Ovary (tissue), 9 donors: ENCODE data around the gene CCDC91. TPM values are rescaled to one million over a fixed set of nuclear protein-coding genes. Genes with fewer than 3 reads are reported as not detected.

Source experiments
- DNase-seq, 5 donors: peaks; one replicate each; pipeline ENCODE4 v3.0.0-alpha.2; 2019 to 2020
- H3K27ac ChIP-seq, 2 donors: fragments of 200-600 bp; one replicate each; pipeline versions ENCODE4 v1.5.1 to v1.8.0; 2019 to 2022
- H3K27me3 ChIP-seq: fragments of 200-600 bp; one replicate; pipeline ENCODE4 v1.8.0; 2022
- H3K36me3 ChIP-seq: fragments of 200-600 bp; sonication (generic); one replicate; pipeline ENCODE4 v1.5.1; 2019
- H3K4me1 ChIP-seq: one replicate; pipeline ENCODE4 v1.8.1; 2013; ENCODE audit warnings: mild to moderate bottlenecking, moderate library complexity; ENCODE audit not compliant: insufficient read depth
- H3K4me3 ChIP-seq: fragments of 200-600 bp; sonication (generic); one replicate; pipeline ENCODE4 v1.5.1; 2017
- H3K9me3 ChIP-seq, 2 donors: fragments of 200-600 bp in 1 of 2; sonication (generic) in 1 of 2; one replicate each; pipeline versions ENCODE4 v1.5.1 to v1.8.1; 2013 to 2019; ENCODE audit warnings: mild to moderate bottlenecking in 1 of 2, moderate library complexity in 1 of 2
- EP300 ChIP-seq: sonication (generic); formaldehyde crosslinking; IDR thresholded peaks from one replicate; pipeline ENCODE4 v1.6.1; 2017; ENCODE audit warnings: antibody characterized with exemption
- POLR2A ChIP-seq: fragments of 450-650 bp; IDR thresholded peaks from one replicate; pipeline ENCODE4 v1.6.1; 2017; ENCODE audit warnings: antibody characterized with exemption, mild to moderate bottlenecking, moderate library complexity
- WGBS, 3 donors: extraction: QIAGEN DNeasy Blood & Tissue Kit in 1 of 3; methylation state at CpG; one replicate each; pipeline versions ENCODE4 v1.1.5 to v1.1.7; 2013 to 2017; 5-methylcytosine and 5-hydroxymethylcytosine counted together
- intact Hi-C, 4 donors: fragments of 100-400 bp; cut with DNase I; formaldehyde crosslinking; loops; one replicate each; pipeline versions ENCODE4 v1.11.0 to v1.15.1; 2022 to 2023
- polyA plus RNA-seq, 2 donors: library from polyadenylated mRNA; stranded (reverse); fragments of 200-250 nt in 1 of 2; fragments of 350-450 nt in 1 of 2; fragmentation: Illumina TruSeq in 1 of 2; extraction: RNeasy Lipid Tissue Mini Kit (QIAGEN cat#74804) in 1 of 2; gene quantifications; one replicate each; pipeline ENCODE4 v1.2.3, GENCODE V29; 2013 to 2014
- total RNA-seq, 7 donors: library from RNA; depleted of rRNA in 2 of 7; stranded (reverse); fragments of >200 nt in 2 of 7; fragmentation: NEBNext Ultra II Directional in 3 of 7; extraction: Animal tissue kit (Norgen Biotek cat#: 25700) in 3 of 7; gene quantifications; one replicate each; pipeline versions ENCODE4 v1.1.0 to v1.2.4, GENCODE V29; 2016 to 2023
- TF ChIP-seq, protein P1 (sequence below), 3 donors: fragments of 450-650 bp in 2 of 3; fragments of 200-600 bp in 1 of 3; IDR thresholded peaks; one replicate each; pipeline versions ENCODE4 v1.5.1 to v1.8.0; 2016 to 2022; ENCODE audit warnings: antibody characterized with exemption in 3 of 3, mild to moderate bottlenecking in 1 of 3
- donor health status: DM: no; HTN: no; CAD: no; lungs with moderate emphysema.
- donor health status: DM: no; HTN: no; CAD: no.
- donor health status: Bipolar disorder and iron deficiency.
- donor health status: DM: yes; HTN: yes; CAD: no.
- donor health status: DM: no; HTN: no; CAD: no.
- donor health status: DM: yes; HTN: yes; CAD: no.

Gene CCDC91
- total and polyA plus RNA-seq, 9 donors, result 15.8 to 45.7 (median 36.2) TPM

DNA sequence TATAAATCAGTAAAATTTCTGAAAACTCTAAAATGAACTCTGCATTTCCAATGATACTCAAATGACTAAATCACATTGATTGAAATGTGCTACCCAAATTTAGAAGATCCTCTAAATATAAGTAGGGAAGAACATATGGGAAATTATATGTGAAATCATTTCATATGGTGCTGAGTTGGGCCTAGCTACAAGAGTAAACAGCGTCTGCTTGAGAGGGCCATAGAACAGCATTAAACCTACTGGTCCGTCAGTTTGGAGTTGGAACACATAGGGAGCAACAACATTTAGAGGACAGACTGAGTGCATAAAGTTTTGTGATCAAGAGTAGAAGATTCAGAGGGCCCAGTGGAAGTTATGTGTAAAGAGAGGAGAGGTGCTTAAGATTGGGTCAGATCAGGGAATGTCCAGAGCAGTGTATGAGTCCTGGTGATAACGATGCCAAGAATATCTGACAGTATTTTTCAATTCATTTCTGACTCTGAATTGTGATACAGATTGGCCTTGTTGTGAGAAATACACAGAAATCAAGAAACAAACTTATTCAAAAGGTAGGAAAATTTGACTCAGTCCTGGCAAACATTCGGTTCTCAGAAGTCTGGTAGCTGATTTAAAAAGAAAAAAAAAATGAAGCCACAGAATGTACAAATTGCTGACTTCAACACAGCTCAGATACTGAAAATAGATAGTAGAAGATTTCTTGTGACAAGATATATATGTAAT, 362.2 kb downstream of the CCDC91 start:
- 87 to 90% (median 87%) methylated on average over 4 of the region's 4 CpGs for WGBS, 3 donors
- no peak overlapping the region for H3K4me3 ChIP-seq
- H3K27ac ChIP-seq, result no peak overlapping the region
- H3K9me3 ChIP-seq, result no peaks in the 10 kb centered on the region
- no peak for DNase-seq
- intact Hi-C loops, result no loop called here
- H3K27me3 ChIP-seq, result no peaks in the 10 kb centered on the region
- H3K4me1 ChIP-seq, result no peaks in the 10 kb centered on the region
- no peak for TF ChIP-seq POLR2A
- TF ChIP-seq, protein P1, sequence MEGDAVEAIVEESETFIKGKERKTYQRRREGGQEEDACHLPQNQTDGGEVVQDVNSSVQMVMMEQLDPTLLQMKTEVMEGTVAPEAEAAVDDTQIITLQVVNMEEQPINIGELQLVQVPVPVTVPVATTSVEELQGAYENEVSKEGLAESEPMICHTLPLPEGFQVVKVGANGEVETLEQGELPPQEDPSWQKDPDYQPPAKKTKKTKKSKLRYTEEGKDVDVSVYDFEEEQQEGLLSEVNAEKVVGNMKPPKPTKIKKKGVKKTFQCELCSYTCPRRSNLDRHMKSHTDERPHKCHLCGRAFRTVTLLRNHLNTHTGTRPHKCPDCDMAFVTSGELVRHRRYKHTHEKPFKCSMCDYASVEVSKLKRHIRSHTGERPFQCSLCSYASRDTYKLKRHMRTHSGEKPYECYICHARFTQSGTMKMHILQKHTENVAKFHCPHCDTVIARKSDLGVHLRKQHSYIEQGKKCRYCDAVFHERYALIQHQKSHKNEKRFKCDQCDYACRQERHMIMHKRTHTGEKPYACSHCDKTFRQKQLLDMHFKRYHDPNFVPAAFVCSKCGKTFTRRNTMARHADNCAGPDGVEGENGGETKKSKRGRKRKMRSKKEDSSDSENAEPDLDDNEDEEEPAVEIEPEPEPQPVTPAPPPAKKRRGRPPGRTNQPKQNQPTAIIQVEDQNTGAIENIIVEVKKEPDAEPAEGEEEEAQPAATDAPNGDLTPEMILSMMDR (IDR thresholded peaks at IDR 0.05), result no peak
- TF ChIP-seq EP300, result no peak
- H3K36me3 ChIP-seq, result no peaks in the 10 kb centered on the region

DNA sequence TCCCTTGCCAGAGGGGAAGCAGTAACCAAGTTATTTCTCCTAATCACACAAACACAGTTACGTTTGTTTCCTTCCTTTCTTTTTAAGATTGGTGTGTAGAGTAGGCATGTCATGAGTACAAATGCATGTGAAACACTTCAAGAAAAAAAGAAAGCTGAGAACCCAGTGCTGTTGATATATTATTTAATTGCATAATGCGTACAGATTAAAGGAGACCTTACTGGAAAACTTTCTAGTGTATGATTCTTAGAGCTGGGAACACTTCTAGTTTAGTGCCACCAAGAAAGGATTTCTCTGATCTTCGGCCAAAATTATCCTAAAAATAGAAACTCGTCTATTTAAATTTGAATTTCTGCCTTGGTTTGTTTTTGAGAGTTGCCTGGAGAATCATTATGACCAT, 365.5 kb downstream of the CCDC91 start:
- DNase-seq, result no peak
- intact Hi-C loops, result no loop called here
- H3K36me3 ChIP-seq, result no peaks in the 10 kb centered on the region
- no peaks in the 10 kb centered on the region for H3K27me3 ChIP-seq
- no peak overlapping the region for H3K4me3 ChIP-seq
- 58 to 72% (median 65%) methylated on average over 4 of the region's 4 CpGs for WGBS, 3 donors
- no peaks in the 10 kb centered on the region for H3K4me1 ChIP-seq
- no peaks in the 10 kb centered on the region for H3K9me3 ChIP-seq
- TF ChIP-seq POLR2A (no peak), EP300 (no peak)
- TF ChIP-seq, protein P1 (IDR thresholded peaks at IDR 0.05), result no peak
- no peak overlapping the region for H3K27ac ChIP-seq

DNA sequence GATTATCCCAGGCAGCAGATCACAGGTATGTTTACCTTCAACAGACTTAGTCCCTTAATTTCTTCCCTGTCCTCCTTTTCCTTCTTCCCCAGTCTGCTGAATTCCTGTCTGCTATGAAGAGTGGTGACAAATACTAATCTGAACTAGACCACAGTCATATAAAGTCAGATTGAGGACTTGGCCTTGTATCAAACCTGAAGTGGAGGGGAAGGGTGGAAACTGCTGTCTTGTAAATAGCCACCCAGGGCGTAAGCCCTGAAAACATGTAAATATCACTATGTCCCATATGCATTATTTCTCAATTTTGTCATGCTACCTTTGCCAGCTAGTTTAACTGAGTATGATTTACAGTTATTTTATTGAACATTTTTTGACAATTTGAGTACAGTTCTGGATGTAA, 368.0 kb downstream of the CCDC91 start:
- intact Hi-C loops, result no loop called here

DNA sequence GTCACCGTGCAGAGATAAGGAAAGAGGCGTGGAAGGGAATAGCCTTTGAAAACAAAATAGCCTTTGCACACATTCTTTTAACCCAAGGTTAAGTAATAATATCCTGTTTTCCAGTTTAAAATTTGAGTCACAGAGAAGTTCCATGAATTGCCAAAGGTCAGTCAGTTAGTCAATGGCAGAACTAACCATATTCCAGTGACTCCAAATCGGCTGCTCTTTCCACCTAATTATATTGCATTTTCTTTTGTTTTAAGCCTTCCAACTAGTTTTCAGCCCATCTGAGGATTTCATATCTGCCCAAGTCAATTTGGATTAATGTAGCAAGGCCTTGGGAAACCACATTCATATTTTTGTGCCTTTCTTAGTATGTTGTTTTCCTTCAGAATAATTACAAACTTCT, 373.0 kb downstream of the CCDC91 start:
- H3K36me3 ChIP-seq, result no peaks in the 10 kb centered on the region
- 48 to 59% (median 55%) methylated on average over 3 of the region's 3 CpGs for whole genome bisulfite sequencing, 3 donors
- H3K27me3 ChIP-seq, result no peaks in the 10 kb centered on the region
- H3K27ac ChIP-seq, result no peak overlapping the region
- H3K9me3 ChIP-seq, result no peaks in the 10 kb centered on the region
- intact Hi-C loops, result no loop called here
- no peaks in the 10 kb centered on the region for H3K4me1 ChIP-seq
- DNase-seq, result no peak
- H3K4me3 ChIP-seq, result no peak overlapping the region
- TF ChIP-seq, protein P1 (IDR thresholded peaks at IDR 0.05), result no peak
- TF ChIP-seq EP300 (no peak), POLR2A (no peak)

More for the DNA sequence above, 368.0 kb downstream of the CCDC91 start:
- H3K27ac ChIP-seq, result no peak overlapping the region
- no peaks in the 10 kb centered on the region for H3K9me3 ChIP-seq
- no peaks in the 10 kb centered on the region for H3K36me3 ChIP-seq
- H3K4me1 ChIP-seq, result no peaks in the 10 kb centered on the region
- DNase-seq, result no peak
- H3K27me3 ChIP-seq, result no peaks in the 10 kb centered on the region
- TF ChIP-seq, protein P1 (IDR thresholded peaks at IDR 0.05), result no peak
- TF ChIP-seq EP300 (no peak), POLR2A (no peak)
- 93 to 100% (median 96%) methylated on average over 1 of the region's 1 CpG for WGBS, 3 donors
- H3K4me3 ChIP-seq, result no peak overlapping the region
